T-helper 2 cell treated with Interferon-gamma antibody and Interleukin-4, amounts not matched to agents 5 μg/mL and 100 μg/mL, for 36 hours (primary cell): ENCODE data around the gene CENPU.
"Not testable (repeated sequence)": the region's sequence is repeated elsewhere in the genome, so short reads cannot be mapped to it uniquely, and the experiment has no call there.

Source experiments
- DNase-seq: peaks from one replicate; pipeline ENCODE4 v3.0.0; 2021; ENCODE audit warnings: low spot score
- H3K27ac Mint-ChIP-seq: one replicate; pipeline ENCODE4 v1.8.0; 2021; ENCODE audit warnings: mild to moderate bottlenecking, mixed read lengths
- H3K27me3 Mint-ChIP-seq: one replicate; pipeline ENCODE4 v1.8.0; 2021; ENCODE audit warnings: low read depth, mixed read lengths
- H3K36me3 Mint-ChIP-seq: one replicate; pipeline ENCODE4 v1.8.0; 2021; ENCODE audit warnings: low read depth, mixed read lengths
- H3K4me1 Mint-ChIP-seq: one replicate; pipeline ENCODE4 v1.8.0; 2021; ENCODE audit warnings: low read depth, mixed read lengths
- H3K4me3 Mint-ChIP-seq: one replicate; pipeline ENCODE4 v1.8.0; 2022; ENCODE audit warnings: mild to moderate bottlenecking, moderate library complexity, mixed read lengths
- H3K9me3 Mint-ChIP-seq: one replicate; pipeline ENCODE4 v1.8.0; 2021; ENCODE audit warnings: mixed read lengths

Gene CENPU

DNA sequence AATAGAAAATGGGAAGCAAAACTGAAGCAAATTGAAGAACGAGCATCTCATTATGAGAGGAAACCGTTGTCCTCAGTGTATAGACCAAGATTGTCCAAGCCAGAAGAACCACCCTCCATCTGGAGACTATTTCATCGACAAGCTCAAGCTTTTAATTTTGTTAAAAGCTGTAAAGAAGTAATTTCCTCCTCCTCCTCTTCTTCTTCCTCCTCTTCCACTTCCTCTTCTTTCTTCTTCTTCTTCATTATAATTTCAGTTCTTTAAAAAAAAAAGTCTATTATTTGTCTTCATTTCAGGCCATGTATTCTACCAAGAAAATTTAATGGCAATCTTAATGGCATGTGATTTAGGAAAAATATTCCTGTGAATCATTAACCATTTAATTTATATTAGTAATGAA is 76.8 kb downstream of the CENPU start:
- Mint-ChIP-seq H3K4me1 (peaks cover 7% of the 10 kb centered on the region), H3K27ac (no peak overlapping the region), H3K36me3 (peaks cover 32% of the 10 kb centered on the region)

DNA sequence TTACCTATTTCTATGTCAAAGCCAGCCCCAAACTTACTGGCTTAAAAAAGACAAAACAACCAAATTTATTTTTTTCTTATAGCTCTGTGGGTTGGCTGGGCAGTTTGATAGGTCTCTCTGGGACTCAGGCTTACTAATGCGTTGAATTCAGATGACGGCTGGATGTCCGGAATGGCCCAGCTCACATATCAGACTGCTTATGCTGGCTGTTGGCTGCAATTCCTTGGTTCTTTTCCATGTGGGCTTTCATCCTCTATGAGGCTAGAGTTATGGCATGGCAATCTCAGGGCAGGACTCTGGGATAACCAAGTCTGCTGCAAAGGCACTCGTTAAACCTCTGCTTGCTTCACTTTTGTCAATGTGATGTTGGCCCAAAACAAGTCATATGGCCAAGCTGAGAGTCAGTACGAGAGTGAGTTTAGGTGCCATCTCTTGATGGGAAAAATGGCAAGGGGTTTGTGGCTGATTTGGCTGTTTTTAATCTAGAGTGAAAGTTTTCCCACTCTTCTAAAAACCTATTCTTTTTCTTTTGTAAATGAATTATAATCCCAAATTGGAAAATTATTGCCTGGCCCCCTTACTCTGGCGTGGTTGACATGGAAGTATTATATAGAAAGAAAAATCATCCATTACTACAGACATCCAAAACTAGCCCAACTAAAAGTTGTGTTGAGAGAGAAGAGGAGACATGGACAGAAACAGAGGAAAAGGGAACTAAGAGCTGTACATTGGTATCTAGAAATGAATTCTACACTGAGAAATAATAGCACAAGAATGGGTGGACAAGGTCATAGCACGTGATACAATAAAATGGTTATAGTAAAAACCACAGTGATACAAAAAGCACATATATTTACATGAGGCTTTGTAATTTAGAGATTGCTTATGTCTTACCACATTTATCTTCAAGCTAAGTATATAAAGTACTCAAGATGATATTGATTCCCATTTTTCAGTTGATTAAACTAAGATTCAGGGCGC is 77.7 kb downstream of the CENPU start:
- Mint-ChIP-seq H3K27ac (no peak overlapping the region), H3K4me1 (peaks cover 13% of the 10 kb centered on the region), H3K36me3 (peaks cover 31% of the 10 kb centered on the region)

More for the DNA sequence above, 76.8 kb downstream of the CENPU start:
- Mint-ChIP-seq H3K4me3 (no peak overlapping the region), H3K9me3 (no peaks in the 10 kb centered on the region), H3K27me3 (no peaks in the 10 kb centered on the region)
- DNase-seq = no peak

DNA sequence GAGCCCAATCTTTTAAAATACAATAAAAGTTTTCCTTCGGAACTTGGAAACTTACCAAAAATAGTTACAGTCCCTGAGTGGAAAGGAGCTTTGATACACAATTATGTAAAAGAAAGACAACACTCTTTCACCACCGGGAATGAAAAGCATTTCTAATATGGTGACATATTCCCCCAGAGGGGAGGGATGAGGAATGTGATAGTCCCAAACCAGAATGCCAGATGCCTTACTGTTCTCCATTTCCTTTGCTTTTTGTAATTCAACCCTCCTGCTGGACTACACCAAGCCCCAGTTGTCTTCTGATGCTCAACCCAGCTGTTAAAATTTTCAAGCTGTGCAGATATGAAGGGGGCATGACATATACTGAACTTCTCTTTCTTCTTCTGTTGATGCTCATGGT is 80.2 kb downstream of the CENPU start:
- Mint-ChIP-seq H3K27ac (no peak overlapping the region), H3K36me3 (peaks cover 26% of the 10 kb centered on the region), H3K27me3 (no peaks in the 10 kb centered on the region), H3K9me3 (no peaks in the 10 kb centered on the region), H3K4me3 (no peak overlapping the region), H3K4me1 (peaks cover 19% of the 10 kb centered on the region)
- no peak for DNase-seq

More for the DNA sequence above, 77.7 kb downstream of the CENPU start:
- H3K9me3 Mint-ChIP-seq = no peaks in the 10 kb centered on the region
- no peak for DNase-seq
- no peaks in the 10 kb centered on the region for H3K27me3 Mint-ChIP-seq
- H3K4me3 Mint-ChIP-seq = no peak overlapping the region

DNA sequence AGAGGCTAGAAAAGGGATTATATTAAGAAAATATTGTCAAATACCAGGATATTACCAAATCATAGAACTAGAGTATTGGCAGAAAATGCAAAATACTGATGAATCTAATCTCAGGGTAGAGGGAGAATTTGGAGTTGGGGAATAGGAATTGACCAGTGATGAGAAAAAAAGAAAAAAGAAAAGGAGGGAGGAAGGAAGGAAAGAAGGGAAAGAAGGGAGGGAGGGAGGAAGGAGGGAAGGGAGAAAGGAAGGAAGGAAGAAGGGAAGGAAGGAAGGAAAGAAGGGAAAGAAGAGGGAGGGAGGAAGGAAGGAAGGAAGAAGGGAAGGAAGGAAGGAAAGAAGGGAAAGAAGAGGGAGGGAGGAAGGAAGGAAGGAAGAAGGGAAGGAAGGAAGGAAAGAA is 81.2 kb downstream of the CENPU start:
- H3K9me3 Mint-ChIP-seq, H3K27me3 Mint-ChIP-seq, H3K4me3 Mint-ChIP-seq, DNase-seq: not testable (repeated sequence)
- peak overlapping the region; percentile 16 for H3K27ac Mint-ChIP-seq
- peaks cover 25% of the 10 kb centered on the region for H3K4me1 Mint-ChIP-seq
- H3K36me3 Mint-ChIP-seq = peaks cover 32% of the 10 kb centered on the region

DNA sequence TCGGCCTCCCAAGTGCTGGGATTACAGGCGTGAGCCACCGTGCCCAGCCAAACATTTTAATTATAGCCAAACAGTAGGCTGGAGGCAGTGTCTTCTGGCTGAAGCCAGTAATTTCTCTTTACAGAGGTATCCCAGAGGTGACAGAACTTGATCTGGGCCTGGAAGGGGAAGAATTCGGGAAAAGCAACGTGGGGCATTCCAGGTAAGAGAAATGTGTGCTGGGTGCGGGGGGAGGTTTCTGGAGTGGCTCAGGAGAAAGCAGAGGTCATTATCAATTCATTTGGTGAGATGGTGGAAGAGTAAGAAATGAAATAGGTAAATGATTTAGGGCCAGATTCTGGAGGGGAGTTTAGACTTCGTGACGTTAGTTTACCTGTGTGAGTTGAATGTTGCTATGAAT is 82.0 kb downstream of the CENPU start:
- Mint-ChIP-seq H3K4me1 (peaks cover 31% of the 10 kb centered on the region), H3K27ac (no peak overlapping the region), H3K4me3 (no peak overlapping the region), H3K9me3 (no peaks in the 10 kb centered on the region), H3K36me3 (peaks cover 35% of the 10 kb centered on the region), H3K27me3 (no peaks in the 10 kb centered on the region)
- no peak for DNase-seq

DNA sequence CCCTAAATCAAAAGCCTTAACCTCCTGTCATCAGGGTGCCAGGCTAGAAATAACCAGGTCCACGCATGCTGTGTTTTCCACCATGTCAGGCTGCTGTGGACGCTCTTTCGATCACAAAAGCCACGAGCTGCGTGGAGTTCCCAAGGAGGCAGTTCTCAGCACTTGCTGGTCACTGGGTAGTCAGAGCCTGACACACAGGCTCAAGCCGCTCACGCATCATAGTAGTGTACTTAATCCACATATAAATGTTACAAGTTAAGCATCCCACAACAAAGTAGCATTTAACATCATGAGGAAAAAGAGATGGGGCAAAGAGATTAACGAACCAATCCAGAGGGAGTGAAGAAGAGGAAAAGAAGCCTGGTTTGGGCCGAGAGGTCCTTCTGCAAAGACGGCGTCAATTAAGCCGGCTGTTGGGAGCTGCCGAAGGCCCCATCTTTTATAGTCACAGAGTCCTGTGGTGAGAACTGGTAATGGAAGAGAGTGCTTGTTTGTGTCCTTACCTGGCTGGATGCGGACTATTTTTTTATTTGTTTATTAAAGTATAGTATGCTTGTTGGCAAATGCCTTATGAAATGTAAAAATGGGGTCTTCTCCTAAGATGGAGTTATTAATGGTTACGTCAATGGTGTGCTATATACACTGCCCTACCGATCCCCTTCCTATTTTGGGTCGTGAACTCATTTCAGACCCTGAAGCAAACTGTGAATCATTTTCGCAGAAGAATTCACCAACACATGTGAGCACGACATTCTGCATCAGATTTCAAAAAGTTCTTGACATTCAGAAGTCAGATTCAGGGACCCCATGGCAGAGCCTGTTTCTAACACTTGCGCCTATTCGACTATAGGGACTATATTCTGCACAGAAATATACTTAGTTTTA is 83.7 kb downstream of the CENPU start:
- DNase-seq = peak; percentile 40
- Mint-ChIP-seq H3K9me3 (no peaks in the 10 kb centered on the region), H3K27ac (peak overlapping the region; percentile 91), H3K4me1 (peaks cover 44% of the 10 kb centered on the region), H3K36me3 (peaks cover 45% of the 10 kb centered on the region), H3K4me3 (peak overlapping the region; percentile 96), H3K27me3 (no peaks in the 10 kb centered on the region)

DNA sequence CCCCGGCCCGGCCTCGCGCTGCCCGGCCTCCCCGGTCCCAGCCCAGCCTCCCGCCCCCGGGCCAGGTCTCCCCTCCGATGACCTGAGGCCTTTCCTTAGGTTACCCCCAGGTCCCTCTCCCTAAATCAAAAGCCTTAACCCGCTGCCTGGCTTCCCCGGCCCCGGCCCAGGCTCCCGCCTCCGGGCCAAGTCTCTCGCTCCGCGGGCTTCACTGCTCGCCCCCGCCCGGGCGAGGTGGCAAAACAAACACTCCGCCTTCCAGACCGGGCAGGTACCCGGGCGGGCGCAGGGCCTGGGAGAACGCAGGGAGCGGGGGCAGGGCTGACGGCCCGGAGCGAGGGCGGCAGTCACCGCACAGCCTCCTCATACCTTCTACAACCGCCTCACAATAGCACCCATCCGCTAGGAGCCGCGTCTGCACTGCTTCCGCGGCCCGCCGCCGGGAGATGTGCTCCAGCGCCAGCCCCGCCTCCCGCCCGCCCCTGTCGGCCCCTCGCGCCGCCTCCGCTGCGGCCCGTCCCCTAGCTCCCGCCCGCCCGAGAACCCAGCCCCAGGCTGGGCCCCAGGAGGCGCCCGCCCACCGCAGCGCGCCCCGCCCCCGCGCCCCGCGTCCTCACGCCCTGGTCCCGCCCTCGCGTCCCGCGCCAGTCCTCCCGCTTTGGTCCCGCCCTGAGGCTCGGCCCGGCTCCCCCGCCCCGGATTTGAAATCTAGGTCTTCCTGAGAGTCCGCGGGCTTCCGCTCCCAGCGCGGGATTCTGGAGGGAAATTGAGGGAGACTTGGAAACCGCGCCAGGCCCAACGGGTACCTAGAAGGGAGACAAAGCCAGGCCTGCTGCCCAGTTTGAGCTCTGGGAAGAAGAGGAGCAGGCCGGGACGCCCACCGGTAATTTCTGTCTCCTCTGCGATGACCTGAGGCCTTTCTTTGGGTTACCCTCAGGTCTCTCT is 84.6 kb downstream of the CENPU start, which contains the start of the genes CASP3 and PRIMPOL:
Gene CASP3 (minus strand): TSS at position 422 of the 945 bp plus-strand sequence. CDS start 10,994 bp downstream, outside the sequence.
Gene PRIMPOL (plus strand): TSS at position 713 of the 945 bp plus-strand sequence. CDS start 7,403 bp downstream, outside the sequence.
- Mint-ChIP-seq H3K36me3 (peaks cover 50% of the 10 kb centered on the region), H3K9me3 (no peaks in the 10 kb centered on the region), H3K4me1 (peaks cover 52% of the 10 kb centered on the region), H3K4me3 (peak within 1 kb of the TSS; percentile 96), H3K27me3 (no peaks in the 10 kb centered on the region), H3K27ac (peak within 1 kb of the TSS; percentile 91)
- peak; percentile 95 for DNase-seq

DNA sequence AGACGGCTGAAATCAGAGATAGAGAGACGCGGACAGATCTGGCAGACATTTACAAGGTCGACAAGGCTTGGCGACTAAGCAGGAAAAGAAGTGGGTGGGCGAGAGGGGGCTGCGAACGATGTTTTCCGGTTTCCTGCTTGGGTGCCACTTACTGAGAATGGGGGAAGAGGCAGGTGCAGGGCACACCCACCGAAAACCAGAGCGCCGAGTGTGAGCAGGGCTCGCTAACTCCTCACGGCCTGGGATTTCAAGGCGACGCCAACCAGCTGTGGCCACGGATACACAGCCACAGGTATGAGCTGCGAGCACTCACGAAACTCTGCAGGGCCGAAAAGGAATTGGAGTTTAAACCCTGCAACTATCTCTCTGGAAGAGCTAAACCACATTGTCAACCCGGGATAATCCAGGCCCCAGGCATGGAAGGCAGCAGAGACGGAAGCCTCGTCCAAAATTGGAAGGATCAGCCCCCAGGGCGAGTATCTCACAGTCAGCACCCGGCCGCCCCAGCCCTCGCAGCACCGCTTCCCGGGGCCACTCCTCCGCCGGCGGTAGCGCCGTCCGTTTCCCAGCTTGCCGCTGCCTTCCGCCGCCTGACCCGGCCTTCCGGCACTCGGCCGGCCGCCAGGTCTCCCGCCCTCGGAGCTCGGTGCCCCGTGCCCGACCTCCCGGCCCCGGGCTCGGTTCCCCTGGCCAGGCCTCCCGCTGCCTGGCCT is 85.4 kb downstream of the CENPU start:
- Mint-ChIP-seq H3K27me3 (no peaks in the 10 kb centered on the region), H3K27ac (peak overlapping the region; percentile 88), H3K4me1 (peaks cover 53% of the 10 kb centered on the region), H3K9me3 (no peaks in the 10 kb centered on the region), H3K36me3 (peaks cover 51% of the 10 kb centered on the region), H3K4me3 (peak overlapping the region; percentile 96)
- DNase-seq = peak; percentile 43

DNA sequence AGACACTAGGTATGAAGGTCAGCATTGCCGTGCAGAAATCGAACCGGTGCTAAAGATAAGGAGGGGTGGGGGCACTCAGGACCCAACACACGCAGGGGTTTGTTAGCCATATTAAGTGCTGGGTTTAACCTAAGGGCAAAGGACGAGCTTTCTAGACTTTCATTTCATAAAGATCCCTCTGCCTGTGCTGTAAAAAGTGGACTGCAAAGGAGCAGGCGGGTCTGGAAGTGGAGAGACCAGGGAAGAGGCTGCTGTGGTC is 85.9 kb downstream of the CENPU start:
- DNase-seq = no peak
- Mint-ChIP-seq H3K36me3 (peaks cover 51% of the 10 kb centered on the region), H3K4me3 (peak overlapping the region; percentile 96), H3K27ac (peak overlapping the region; percentile 88), H3K4me1 (peaks cover 53% of the 10 kb centered on the region), H3K27me3 (no peaks in the 10 kb centered on the region), H3K9me3 (no peaks in the 10 kb centered on the region)

DNA sequence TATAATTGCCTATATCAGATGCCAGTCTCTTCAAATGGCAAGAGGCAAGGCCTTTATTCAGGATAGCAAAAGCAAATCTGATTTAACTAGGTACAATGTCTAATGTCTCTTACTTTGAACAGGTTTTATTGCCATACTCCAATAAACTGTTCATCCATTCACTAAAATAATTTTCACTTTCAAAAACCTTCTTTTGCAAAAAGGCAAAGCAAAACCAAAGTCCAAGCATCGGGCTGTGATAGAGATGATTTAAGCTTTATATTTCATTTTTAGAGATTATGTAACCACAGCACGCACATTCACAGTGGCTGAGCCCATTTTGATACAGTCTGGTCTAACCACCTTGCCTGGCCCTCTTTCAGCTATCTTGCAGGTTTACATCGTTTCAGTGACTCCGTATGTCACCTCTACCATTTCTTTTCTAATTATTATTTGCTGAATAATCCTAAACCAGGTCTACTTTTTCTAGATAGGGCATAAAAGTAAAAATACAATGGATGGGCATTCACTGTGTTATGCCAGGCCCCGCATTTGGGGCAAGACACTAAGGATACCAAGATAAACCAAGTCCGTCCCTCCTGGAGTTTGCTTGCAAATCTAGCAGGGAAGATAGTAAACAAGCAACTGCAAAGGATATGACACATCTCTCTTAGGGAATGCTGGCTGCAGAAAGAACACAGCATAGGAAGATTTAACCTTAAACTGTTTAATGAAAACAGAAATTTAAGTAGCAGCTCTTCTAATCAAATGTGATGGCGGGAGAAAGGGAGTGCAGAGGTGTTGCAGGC is 86.4 kb downstream of the CENPU start:
- Mint-ChIP-seq H3K36me3 (peaks cover 57% of the 10 kb centered on the region), H3K27ac (peak overlapping the region; percentile 88), H3K9me3 (no peaks in the 10 kb centered on the region), H3K4me1 (peaks cover 53% of the 10 kb centered on the region), H3K4me3 (peak overlapping the region; percentile 96), H3K27me3 (no peaks in the 10 kb centered on the region)
- DNase-seq = no peak

DNA sequence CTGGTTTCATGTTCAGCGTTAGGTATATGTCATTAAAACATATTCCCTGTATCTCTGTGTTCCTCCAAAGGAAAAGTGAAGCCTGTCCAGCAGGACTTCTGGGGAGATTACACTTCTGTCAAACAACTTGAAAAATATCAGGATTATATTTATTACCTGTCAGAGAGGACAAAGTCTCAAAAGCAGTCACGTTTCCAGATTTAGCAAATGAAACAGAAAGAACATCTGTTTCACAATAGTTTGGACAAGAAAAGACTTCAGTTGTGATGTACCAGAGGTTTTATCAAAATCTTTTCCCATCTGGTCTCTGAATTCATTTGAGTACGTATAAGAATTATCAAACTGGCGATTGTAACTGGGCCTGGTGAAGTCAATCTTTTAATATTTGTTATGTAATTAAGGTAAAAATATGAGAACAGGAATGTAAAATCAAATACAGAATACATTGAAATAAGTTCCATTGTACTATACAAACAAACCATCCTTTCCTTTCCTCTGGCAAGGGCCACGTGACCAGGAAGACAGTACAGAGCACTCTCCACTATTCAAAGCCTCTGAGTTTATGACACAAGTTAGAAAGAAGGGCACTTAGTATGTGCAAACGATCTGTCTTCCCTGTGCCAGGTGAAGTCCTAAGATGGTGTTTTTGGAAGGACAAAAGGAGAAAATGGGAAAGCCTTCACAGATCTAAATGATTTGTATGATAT is 87.8 kb downstream of the CENPU start:
- H3K4me1 Mint-ChIP-seq = peaks cover 52% of the 10 kb centered on the region
- H3K36me3 Mint-ChIP-seq = peaks cover 61% of the 10 kb centered on the region
- no peak for DNase-seq
- H3K4me3 Mint-ChIP-seq = peak overlapping the region; percentile 96
- no peaks in the 10 kb centered on the region for H3K27me3 Mint-ChIP-seq
- H3K9me3 Mint-ChIP-seq = no peaks in the 10 kb centered on the region
- H3K27ac Mint-ChIP-seq = peak overlapping the region; percentile 43
